Measurements from ENCODE around the gene CNTN5. TPM values are rescaled to one million over a fixed set of nuclear protein-coding genes. Genes with fewer than 3 reads are reported as not detected.

CNTN5 gene
- total and polyA plus RNA-seq, 2 donors (not counting 1 experiment from before 2014, with no cell fraction given): 0.17 TPM; not detected in 1

DNA sequence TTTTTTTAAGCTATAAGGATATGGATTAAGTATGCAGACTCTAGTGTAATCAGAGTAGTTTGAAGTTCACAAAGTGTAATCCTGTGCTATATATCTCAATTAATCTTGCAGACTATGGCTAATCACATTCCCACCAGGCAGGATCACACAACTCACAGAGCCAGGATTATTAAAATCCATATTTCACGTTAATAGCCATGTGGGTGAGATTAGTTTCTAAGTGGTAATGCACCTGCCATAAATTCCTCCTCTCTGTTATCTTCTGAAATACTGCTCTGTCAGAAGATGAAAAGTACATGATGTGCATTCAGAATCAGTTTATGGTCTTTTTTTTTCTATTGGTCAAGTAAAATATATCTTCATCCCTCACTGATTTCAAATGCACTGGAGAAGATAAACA is 686.1 kb downstream of the CNTN5 start:
- Histone ChIP-seq H4K20me1 (ENCODE audit: control insufficient read depth, extremely low read depth, insufficient read depth, low read length) (no peaks in the 10 kb centered on the region), H3K4me1 (ENCODE audit: control insufficient read depth, extremely low read depth, insufficient read depth, low read length) (no peaks in the 10 kb centered on the region), H3K27ac (ENCODE audit: insufficient read depth, low read length) (no peak overlapping the region), H3K79me2 (ENCODE audit: control insufficient read depth, insufficient read depth, low read length) (no peaks in the 10 kb centered on the region), H3K9me3 (ENCODE audit: control insufficient read depth, insufficient read depth, low read depth, low read length) (no peaks in the 10 kb centered on the region), H3K4me3 (replicated peaks in 1 of 4; ENCODE audit: control extremely low read depth in 1 of 4, insufficient read depth in 1 of 4, low read depth in 3 of 4, low read length in 4 of 4) (no peak overlapping the region), H3K9ac (ENCODE audit: insufficient read depth, low read length) (no peak overlapping the region), H3K36me3 (ENCODE audit: control insufficient read depth, insufficient read depth, low read length) (no peaks in the 10 kb centered on the region), H3K27me3 (ENCODE audit: control insufficient read depth, insufficient read depth, low read length) (no peaks in the 10 kb centered on the region), H3K4me2 (ENCODE audit: extremely low read depth, insufficient read depth, low read length) (no peak overlapping the region), H2AFZ (ENCODE audit: low read length) (no peak overlapping the region)
- TF ChIP-seq, protein P1, sequence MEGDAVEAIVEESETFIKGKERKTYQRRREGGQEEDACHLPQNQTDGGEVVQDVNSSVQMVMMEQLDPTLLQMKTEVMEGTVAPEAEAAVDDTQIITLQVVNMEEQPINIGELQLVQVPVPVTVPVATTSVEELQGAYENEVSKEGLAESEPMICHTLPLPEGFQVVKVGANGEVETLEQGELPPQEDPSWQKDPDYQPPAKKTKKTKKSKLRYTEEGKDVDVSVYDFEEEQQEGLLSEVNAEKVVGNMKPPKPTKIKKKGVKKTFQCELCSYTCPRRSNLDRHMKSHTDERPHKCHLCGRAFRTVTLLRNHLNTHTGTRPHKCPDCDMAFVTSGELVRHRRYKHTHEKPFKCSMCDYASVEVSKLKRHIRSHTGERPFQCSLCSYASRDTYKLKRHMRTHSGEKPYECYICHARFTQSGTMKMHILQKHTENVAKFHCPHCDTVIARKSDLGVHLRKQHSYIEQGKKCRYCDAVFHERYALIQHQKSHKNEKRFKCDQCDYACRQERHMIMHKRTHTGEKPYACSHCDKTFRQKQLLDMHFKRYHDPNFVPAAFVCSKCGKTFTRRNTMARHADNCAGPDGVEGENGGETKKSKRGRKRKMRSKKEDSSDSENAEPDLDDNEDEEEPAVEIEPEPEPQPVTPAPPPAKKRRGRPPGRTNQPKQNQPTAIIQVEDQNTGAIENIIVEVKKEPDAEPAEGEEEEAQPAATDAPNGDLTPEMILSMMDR (conservative IDR thresholded peaks at IDR 0.05 in 1 of 2, IDR thresholded peaks at IDR 0.05 in 1 of 2; ENCODE audit: low read depth in 1 of 2, low read length in 2 of 2): no peak
- no peak for TF ChIP-seq EZH2 (IDR thresholded peaks at IDR 0.05; ENCODE audit: low read length, missing control alignments)
- no peak for DNase-seq (ENCODE audit: low read depth in 2 of 2)

DNA sequence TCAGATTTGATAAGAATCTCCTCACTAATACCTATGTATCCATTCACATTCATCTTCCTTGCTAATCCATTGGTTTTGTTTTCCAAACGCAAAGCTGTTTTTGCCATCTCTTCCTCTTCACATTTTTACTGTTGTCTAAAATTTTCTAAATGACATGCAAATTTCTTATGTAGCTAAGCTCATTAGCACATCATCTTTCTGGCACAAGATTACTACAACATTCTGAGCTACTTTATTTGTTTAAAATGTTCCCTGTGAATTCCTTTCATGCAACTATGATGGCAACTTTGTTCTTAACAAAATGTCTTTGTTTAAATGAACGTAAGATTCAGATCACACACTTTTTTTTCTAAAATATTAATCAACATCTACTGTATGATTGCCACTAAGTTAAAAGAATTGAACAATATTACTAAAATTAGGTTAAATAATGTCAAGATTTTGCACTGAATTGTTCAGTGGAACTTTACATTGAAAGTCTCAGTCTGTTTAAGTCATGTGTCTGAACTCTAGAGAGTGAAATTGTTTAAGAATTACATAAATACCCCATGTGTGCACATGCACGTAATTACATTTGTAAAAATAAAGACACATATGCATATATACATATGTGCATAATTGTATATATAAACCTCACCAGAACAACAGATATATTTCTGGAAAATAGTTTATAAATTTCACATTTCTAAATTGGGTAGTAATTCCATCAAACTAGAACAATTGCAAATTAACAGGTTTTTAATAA is 688.4 kb downstream of the CNTN5 start:
- Histone ChIP-seq H3K36me3 (ENCODE audit: control insufficient read depth, insufficient read depth, low read length) (no peaks in the 10 kb centered on the region), H3K4me3 (replicated peaks in 1 of 4; ENCODE audit: control extremely low read depth in 1 of 4, insufficient read depth in 1 of 4, low read depth in 3 of 4, low read length in 4 of 4) (no peak overlapping the region), H2AFZ (ENCODE audit: low read length) (no peak overlapping the region), H3K27me3 (ENCODE audit: control insufficient read depth, insufficient read depth, low read length) (no peaks in the 10 kb centered on the region), H3K4me2 (ENCODE audit: extremely low read depth, insufficient read depth, low read length) (no peak overlapping the region), H3K9me3 (ENCODE audit: control insufficient read depth, insufficient read depth, low read depth, low read length) (no peaks in the 10 kb centered on the region), H4K20me1 (ENCODE audit: control insufficient read depth, extremely low read depth, insufficient read depth, low read length) (no peaks in the 10 kb centered on the region), H3K9ac (ENCODE audit: insufficient read depth, low read length) (no peak overlapping the region), H3K27ac (ENCODE audit: insufficient read depth, low read length) (no peak overlapping the region), H3K79me2 (ENCODE audit: control insufficient read depth, insufficient read depth, low read length) (no peaks in the 10 kb centered on the region), H3K4me1 (ENCODE audit: control insufficient read depth, extremely low read depth, insufficient read depth, low read length) (no peaks in the 10 kb centered on the region)
- no peak for DNase-seq (ENCODE audit: low read depth in 2 of 2)
- TF ChIP-seq EZH2 (IDR thresholded peaks at IDR 0.05; ENCODE audit: low read length, missing control alignments): no peak
- TF ChIP-seq, protein P1 (conservative IDR thresholded peaks at IDR 0.05 in 1 of 2, IDR thresholded peaks at IDR 0.05 in 1 of 2; ENCODE audit: low read depth in 1 of 2, low read length in 2 of 2): no peak

DNA sequence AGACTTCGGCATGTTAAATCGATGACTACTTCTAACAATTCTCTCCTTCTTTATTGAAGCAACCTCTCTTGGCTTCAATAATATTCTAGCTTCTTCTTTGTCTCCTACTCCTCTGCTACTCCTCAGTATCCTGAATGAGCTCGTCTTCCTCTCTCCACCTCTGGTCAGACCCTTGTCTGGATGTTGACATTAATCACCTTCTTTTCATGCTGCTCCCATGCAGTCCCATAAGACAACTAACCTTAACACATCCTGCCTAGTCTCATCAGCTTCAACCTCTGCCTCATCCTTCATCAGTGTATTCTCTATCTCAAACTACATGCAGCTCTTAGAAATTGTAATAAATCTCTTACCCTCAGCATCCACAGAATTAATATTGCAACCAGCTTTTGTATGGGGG is 695.6 kb downstream of the CNTN5 start:
- no peaks in the 10 kb centered on the region for H3K79me2 ChIP-seq (ENCODE audit: control insufficient read depth, insufficient read depth, low read length)
- no peak overlapping the region for H3K9ac ChIP-seq (ENCODE audit: insufficient read depth, low read length)
- no peaks in the 10 kb centered on the region for H3K27me3 ChIP-seq (ENCODE audit: control insufficient read depth, insufficient read depth, low read length)
- no peak for DNase-seq (ENCODE audit: low read depth in 2 of 2)
- no peak overlapping the region for H3K4me3 ChIP-seq (replicated peaks in 1 of 4; ENCODE audit: control extremely low read depth in 1 of 4, insufficient read depth in 1 of 4, low read depth in 3 of 4, low read length in 4 of 4)
- H3K4me2 ChIP-seq (ENCODE audit: extremely low read depth, insufficient read depth, low read length): no peak overlapping the region
- TF ChIP-seq EZH2 (IDR thresholded peaks at IDR 0.05; ENCODE audit: low read length, missing control alignments): no peak
- TF ChIP-seq, protein P1 (conservative IDR thresholded peaks at IDR 0.05 in 1 of 2, IDR thresholded peaks at IDR 0.05 in 1 of 2; ENCODE audit: low read depth in 1 of 2, low read length in 2 of 2): no peak
- no peaks in the 10 kb centered on the region for H3K9me3 ChIP-seq (ENCODE audit: control insufficient read depth, insufficient read depth, low read depth, low read length)
- H3K36me3 ChIP-seq (ENCODE audit: control insufficient read depth, insufficient read depth, low read length): no peaks in the 10 kb centered on the region
- H2AFZ ChIP-seq (ENCODE audit: low read length): no peak overlapping the region
- no peaks in the 10 kb centered on the region for H4K20me1 ChIP-seq (ENCODE audit: control insufficient read depth, extremely low read depth, insufficient read depth, low read length)
- no peaks in the 10 kb centered on the region for H3K4me1 ChIP-seq (ENCODE audit: control insufficient read depth, extremely low read depth, insufficient read depth, low read length)
- no peak overlapping the region for H3K27ac ChIP-seq (ENCODE audit: insufficient read depth, low read length)
